ENCODE data around the gene DCST1. TPM values are rescaled to one million over a fixed set of nuclear protein-coding genes. Genes with fewer than 3 reads are reported as not detected.
A peak's percentile ranks its signal among the peaks of the same experiment; 100 is the strongest.

DCST1 gene
- total and polyA plus RNA-seq, 2 of the 13 experiments (the other 11 are each of a cell fraction or from before 2014, with no cell fraction given): 0.04 TPM; not detected in 1

GRCh38 chr1:155064111-155064831 is 30.6 kb downstream of the DCST1 start:
- Histone ChIP-seq H3K36me3 (replicated peaks in 1 of 2; ENCODE audit: control insufficient read depth in 1 of 2, insufficient read depth in 2 of 2, low read length in 2 of 2) (peaks cover 0 to 9% of the 10 kb centered on the region in 2 experiments; a peak in 3 of 5 replicates), H3K79me2 (ENCODE audit: insufficient read depth, low read length) (peaks cover 9% of the 10 kb centered on the region), H3K4me3 (replicated peaks in 1 of 3; ENCODE audit: insufficient read depth in 1 of 3, low read depth in 2 of 3, low read length in 3 of 3) (peak overlapping the region; percentile 72 to 91 (median 83)), H3K27me3 (ENCODE audit: control insufficient read depth in 1 of 2, insufficient read depth in 2 of 2, low read length in 2 of 2) (no peaks in the 10 kb centered on the region), H4K20me1 (ENCODE audit: insufficient read depth, low read length) (no peaks in the 10 kb centered on the region), H3K4me1 (ENCODE audit: insufficient read depth, low read length) (peaks cover 32% of the 10 kb centered on the region), H3K4me2 (ENCODE audit: low read depth, low read length) (peak overlapping the region; percentile 100), H3K9ac (ENCODE audit: insufficient read depth, low read depth, low read length) (peak overlapping the region; percentile 85), H3K9me3 (ENCODE audit: low read length) (no peaks in the 10 kb centered on the region), H3K27ac (ENCODE audit: extremely low read length, insufficient read depth, low read length) (peak overlapping the region; percentile 92), H2AFZ (ENCODE audit: low read length) (no peak overlapping the region)
- intact Hi-C loops (cut with micrococcal nuclease; ENCODE audit: unreplicated experiment): loop anchor here (5.0 kb wide), 1 partner anchor 67 kb away; no protein-coding TSS in a partner anchor
- BruUV-seq (replicated peaks): TSS peak; percentile 83
- POLR2A ChIA-PET: interaction anchor here (0.5 to 3.0 kb wide), 12 partner anchors 12 to 677 kb away, joined by 3 to 11 read pairs (median 3); partner anchors contain the start of genes ADAM15, EFNA3, PBXIP1 and ZBTB7B
- DNase-seq (ENCODE audit: low spot score) (peak; percentile 40), ATAC-seq (peak; percentile 41), FAIRE-seq (no peak)
- in situ Hi-C loops (cut with HindIII; ENCODE audit: extremely low pct_ligation_motif_present, low pct_unique_long_range_greater_than_20kb): loop anchor here (5.0 kb wide), 1 partner anchor 82 kb away; the partner anchor contains the start of gene FLAD1
- 11% methylated on average over 6 of the region's 14 CpGs for WGBS (ENCODE audit: low lambda C conversion rate)
- CTCF ChIA-PET (ENCODE audit: low intra/inter-chr PET ratio, low total read pairs): interaction anchor here (4.0 kb wide), 1 partner anchor 20 kb away, joined by 39 read pairs; no protein-coding TSS in a partner anchor
- TF ChIP-seq NONO (IDR thresholded peaks at IDR 0.05) (no peak), NONO (CRISPR knock-in tag; conservative IDR thresholded peaks at IDR 0.05) (no peak), ZNF629 (CRISPR knock-in tag; conservative IDR thresholded peaks at IDR 0.05) (peak; percentile 98), ZNF281 (CRISPR knock-in tag; IDR thresholded peaks at IDR 0.05; ENCODE audit: borderline replicate concordance) (peak; percentile 17; the same call in 1 of the 2 replicates), HNRNPK (IDR thresholded peaks at IDR 0.05; ENCODE audit: low read depth, low read length, poor library complexity, severe bottlenecking) (peak; percentile 11), RCOR2 (CRISPR knock-in tag; IDR thresholded peaks at IDR 0.05) (peak; percentile 52; the same call in 1 of the 2 replicates), YEATS4 (CRISPR knock-in tag; IDR thresholded peaks at IDR 0.05; ENCODE audit: borderline replicate concordance) (no peak), POLR2A (IDR thresholded peaks at IDR 0.05; ENCODE audit: insufficient read depth in 1 of 2, low read depth in 2 of 2, low read length in 2 of 2) (no peak), FOXC1 (CRISPR knock-in tag; IDR thresholded peaks at IDR 0.05; ENCODE audit: borderline replicate concordance) (no peak), ZSCAN21 (CRISPR knock-in tag; IDR thresholded peaks at IDR 0.05; ENCODE audit: borderline replicate concordance) (0 out of 2 replicates have a peak, but pooled peaks have one; percentile 35), BCL3 (CRISPR knock-in tag; IDR thresholded peaks at IDR 0.05) (0 out of 2 replicates have a peak, but pooled peaks have one; percentile 8), SRY (CRISPR knock-in tag; IDR thresholded peaks at IDR 0.05) (peak; percentile 4; the same call in 1 of the 2 replicates), CSRNP2 (CRISPR knock-in tag; conservative IDR thresholded peaks at IDR 0.05; ENCODE audit: low read depth) (no peak), TCF7 (IDR thresholded peaks at IDR 0.05; ENCODE audit: low read depth) (no peak), YY1 (IDR thresholded peaks at IDR 0.05; ENCODE audit: insufficient read depth, insufficient replicate concordance, low read depth, low read length) (peak; percentile 7), KDM1A (CRISPR knock-in tag; IDR thresholded peaks at IDR 0.05) (peak; percentile 85)
